Stomach (tissue), 9 donors: Measurements from ENCODE around the gene PEX19. TPM values are rescaled to one million over a fixed set of nuclear protein-coding genes. Genes with fewer than 3 reads are reported as not detected.

Experiments
- DNase-seq, 2 donors: peaks; one replicate each; pipeline versions ENCODE4 v3.0.0 to v3.0.0-alpha.2; 2013 to 2019
- H3K27ac ChIP-seq, 5 donors: fragments of 200-600 bp in 4 of 5; sonication (generic) in 4 of 5; one replicate each; pipeline ENCODE4 v1.5.1; 2013 to 2019; ENCODE audit warnings: mild to moderate bottlenecking in 1 of 5, moderate library complexity in 1 of 5
- H3K27me3 ChIP-seq, 3 donors: fragments of 200-600 bp; sonication (generic); one replicate each; pipeline ENCODE4 v1.5.1; 2017 to 2019; ENCODE audit warnings: mixed run types in 1 of 3
- H3K36me3 ChIP-seq, 4 donors: fragments of 200-600 bp; sonication (generic); 1 replicate in 3 of 4; 2 replicates in 1 of 4; pipeline ENCODE4 v1.5.1; 2016 to 2019
- H3K4me1 ChIP-seq, 4 donors: fragments of 200-600 bp; sonication (generic); one replicate each; pipeline ENCODE4 v1.5.1; 2016 to 2019
- H3K4me3 ChIP-seq, 4 donors: fragments of 200-600 bp; sonication (generic) in 3 of 4; one replicate each; pipeline ENCODE4 v1.5.1; 2016 to 2019; ENCODE audit warnings: mild to moderate bottlenecking in 1 of 4
- H3K9me3 ChIP-seq, 4 donors: fragments of 200-600 bp; sonication (generic); one replicate each; pipeline ENCODE4 v1.5.1; 2016 to 2019
- EP300 ChIP-seq: sonication (generic); formaldehyde crosslinking; IDR thresholded peaks from one replicate; pipeline ENCODE4 v1.6.1; 2017; ENCODE audit warnings: antibody characterized with exemption
- POLR2A ChIP-seq, 4 donors: fragments of 450-650 bp; IDR thresholded peaks; one replicate each; pipeline ENCODE4 v1.6.1; 2016; ENCODE audit warnings: antibody characterized with exemption in 4 of 4, control low read depth in 2 of 4, mild to moderate bottlenecking in 1 of 4, moderate library complexity in 1 of 4
- POLR2AphosphoS5 ChIP-seq, 3 donors: sonication (generic); formaldehyde crosslinking; IDR thresholded peaks; one replicate each; pipeline ENCODE4 v1.6.1; 2016; ENCODE audit warnings: antibody characterized with exemption in 3 of 3
- WGBS, 5 donors: extraction: QIAGEN DNeasy Blood & Tissue Kit in 3 of 5; methylation state at CpG; one replicate each; pipeline versions ENCODE4 v1.1.5 to v1.1.7; 2013 to 2018; 5-methylcytosine and 5-hydroxymethylcytosine counted together
- intact Hi-C: fragments of 100-400 bp; cut with DNase I; formaldehyde crosslinking; loops from one replicate; pipeline ENCODE4 v1.15.1; 2023; ENCODE audit warnings: low total_unique reads
- polyA plus RNA-seq, 3 donors: library from polyadenylated mRNA; stranded (reverse); fragments of 200-250 nt; gene quantifications; one replicate each; pipeline ENCODE4 v1.2.3, GENCODE V29; 2013
- small RNA-seq, 4 donors: library from RNA; depleted of rRNA; stranded (forward); fragments of <200 nt; gene quantifications; one replicate each; pipeline ENCODE3, GENCODE V24; 2016
- total RNA-seq, 5 donors: library from RNA; depleted of rRNA; stranded (reverse); fragments of >200 nt; gene quantifications; one replicate each; pipeline versions ENCODE4 v1.1.0 to v1.2.3, GENCODE V29; 2014 to 2016
- TF ChIP-seq, protein P1 (sequence below), 7 experiments: fragments of 450-650 bp in 4 of 7; fragments of 200-600 bp in 3 of 7; sonication (generic) in 3 of 7; IDR thresholded peaks; one replicate each; pipeline ENCODE4 v1.5.1; 2016 to 2019; ENCODE audit warnings: antibody characterized with exemption in 7 of 7, control low read depth in 2 of 7, mild to moderate bottlenecking in 1 of 7
- donor health status: healthy with polysubstance abuse.
- donor health status: Bipolar disorder and iron deficiency.
- donor health status: healthy.

The PEX19 gene
- total and polyA plus RNA-seq, 8 donors: 9.3 to 117 (median 27.4) TPM

DNA sequence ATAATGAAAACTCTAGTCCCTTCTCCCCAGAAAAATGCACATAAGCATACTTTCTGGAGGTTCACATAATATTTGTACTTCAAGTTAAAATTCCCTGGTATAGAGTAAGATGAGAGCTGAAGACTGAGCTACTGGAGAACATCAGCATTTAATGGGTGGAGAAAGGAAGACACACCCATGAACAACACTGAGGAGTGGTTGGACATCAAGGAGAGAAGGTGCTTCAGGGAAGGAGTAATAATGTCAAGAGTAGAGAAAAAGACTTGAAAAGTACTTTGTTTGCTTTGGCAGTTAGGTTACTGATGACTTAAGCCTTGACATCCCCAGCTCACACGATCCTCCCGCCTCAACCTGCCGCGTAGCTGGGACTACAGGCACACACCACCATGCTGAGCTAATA, 57.9 kb downstream of the PEX19 start:
- DNase-seq: no peak
- H3K4me3 ChIP-seq: no peak overlapping the region
- TF ChIP-seq, protein P1, sequence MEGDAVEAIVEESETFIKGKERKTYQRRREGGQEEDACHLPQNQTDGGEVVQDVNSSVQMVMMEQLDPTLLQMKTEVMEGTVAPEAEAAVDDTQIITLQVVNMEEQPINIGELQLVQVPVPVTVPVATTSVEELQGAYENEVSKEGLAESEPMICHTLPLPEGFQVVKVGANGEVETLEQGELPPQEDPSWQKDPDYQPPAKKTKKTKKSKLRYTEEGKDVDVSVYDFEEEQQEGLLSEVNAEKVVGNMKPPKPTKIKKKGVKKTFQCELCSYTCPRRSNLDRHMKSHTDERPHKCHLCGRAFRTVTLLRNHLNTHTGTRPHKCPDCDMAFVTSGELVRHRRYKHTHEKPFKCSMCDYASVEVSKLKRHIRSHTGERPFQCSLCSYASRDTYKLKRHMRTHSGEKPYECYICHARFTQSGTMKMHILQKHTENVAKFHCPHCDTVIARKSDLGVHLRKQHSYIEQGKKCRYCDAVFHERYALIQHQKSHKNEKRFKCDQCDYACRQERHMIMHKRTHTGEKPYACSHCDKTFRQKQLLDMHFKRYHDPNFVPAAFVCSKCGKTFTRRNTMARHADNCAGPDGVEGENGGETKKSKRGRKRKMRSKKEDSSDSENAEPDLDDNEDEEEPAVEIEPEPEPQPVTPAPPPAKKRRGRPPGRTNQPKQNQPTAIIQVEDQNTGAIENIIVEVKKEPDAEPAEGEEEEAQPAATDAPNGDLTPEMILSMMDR (IDR thresholded peaks at IDR 0.05): no peak
- TF ChIP-seq POLR2A (IDR thresholded peaks at IDR 0.05): no peak
- TF ChIP-seq POLR2AphosphoS5 (IDR thresholded peaks at IDR 0.05): no peak
- TF ChIP-seq EP300: no peak
- intact Hi-C loops: no loop called here
- H3K36me3 ChIP-seq: peaks cover 86 to 100% (median 100%) of the 10 kb centered on the region in 4 donors
- H3K27ac ChIP-seq: no peak overlapping the region
- H3K27me3 ChIP-seq: no peaks in the 10 kb centered on the region
- WGBS, 5 donors: 78 to 96% (median 84%) methylated on average over 4 of the region's 4 CpGs
- no peaks in the 10 kb centered on the region for H3K4me1 ChIP-seq
- no peaks in the 10 kb centered on the region for H3K9me3 ChIP-seq

Small RNAs within 50 kb of the gene (small RNA-seq; reads per million reads assigned to genes)
- 0 reads per million in 4 donors for gene RF00019

Other genes starting within 250 kb of the PEX19 start
- not detected for gene KCNJ10, start 215.0 kb downstream of the PEX19 start, total RNA-seq
- gene KCNJ10, start 215.0 kb downstream of the PEX19 start, polyA plus RNA-seq: 1 to 10 TPM in 1 of 3 donors, under 1 TPM in 2; 0.19 to 1.1 (median 0.78) TPM
- gene KCNJ9, start 203.6 kb downstream of the PEX19 start, total RNA-seq: under 1 TPM in 1 of 5 donors, not detected in 4; 0.87 TPM
- under 1 TPM in 2 of 3 donors, not detected in 1; 0.03 to 0.06 TPM for gene KCNJ9, start 203.6 kb downstream of the PEX19 start, polyA plus RNA-seq
- 10 to 100 TPM in 3 of 5 donors, 1 to 10 TPM in 2; 4.7 to 65.2 (median 11.6) TPM for gene IGSF8, start 186.5 kb downstream of the PEX19 start, total RNA-seq
- gene IGSF8, start 186.5 kb downstream of the PEX19 start, polyA plus RNA-seq: 10 to 100 TPM in 2 of 3 donors, 1 to 10 TPM in 1; 5.8 to 21.7 (median 18.0) TPM
- gene ATP1A2, start 169.4 kb downstream of the PEX19 start, total RNA-seq: 100 to 1,000 TPM in 1 of 5 donors, 10 to 100 TPM in 3, 1 to 10 TPM in 1; 7.0 to 104 (median 11.7) TPM
- 10 to 100 TPM in 1 of 3 donors, under 1 TPM in 2; 0.31 to 17.3 (median 0.56) TPM for gene ATP1A2, start 169.4 kb downstream of the PEX19 start, polyA plus RNA-seq
- under 1 TPM in 1 of 5 donors, not detected in 4; 0.37 TPM for gene ATP1A4, start 133.5 kb downstream of the PEX19 start, total RNA-seq
- under 1 TPM in 1 of 3 donors, not detected in 2; 0.05 TPM for gene ATP1A4, start 133.5 kb downstream of the PEX19 start, polyA plus RNA-seq
- gene CASQ1, start 94.6 kb downstream of the PEX19 start, total RNA-seq: under 1 TPM in 1 of 5 donors, not detected in 4; 0.55 TPM
- under 1 TPM in 2 of 3 donors, not detected in 1; 0.48 to 0.61 TPM for gene CASQ1, start 94.6 kb downstream of the PEX19 start, polyA plus RNA-seq
- 10 to 100 TPM; 26.3 to 75.4 (median 34.8) TPM for gene PEA15, start 79.7 kb downstream of the PEX19 start, total RNA-seq
- gene PEA15, start 79.7 kb downstream of the PEX19 start, polyA plus RNA-seq: 100 to 1,000 TPM in 2 of 3 donors, 10 to 100 TPM in 1; 69.4 to 127 (median 107) TPM
- 100 to 1,000 TPM in 3 of 5 donors, 10 to 100 TPM in 2; 85.8 to 267 (median 148) TPM for gene DCAF8, start 22.6 kb downstream of the PEX19 start, total RNA-seq
- 10 to 100 TPM; 39.4 to 45.1 (median 40.7) TPM for gene DCAF8, start 22.6 kb downstream of the PEX19 start, polyA plus RNA-seq
- gene COPA, start 58.1 kb upstream of the PEX19 start, total RNA-seq: 100 to 1,000 TPM in 4 of 5 donors, 10 to 100 TPM in 1; 64.8 to 243 (median 124) TPM
- 10 to 100 TPM; 42.4 to 57.0 (median 49.2) TPM for gene COPA, start 58.1 kb upstream of the PEX19 start, polyA plus RNA-seq
- 100 to 1,000 TPM in 1 of 5 donors, 10 to 100 TPM in 4; 18.2 to 123 (median 71.0) TPM for gene NCSTN, start 58.2 kb upstream of the PEX19 start, total RNA-seq
- gene NCSTN, start 58.2 kb upstream of the PEX19 start, polyA plus RNA-seq: 10 to 100 TPM; 14.5 to 37.0 (median 34.6) TPM
- not detected for gene NHLH1, start 81.9 kb upstream of the PEX19 start, total RNA-seq
- under 1 TPM in 1 of 3 donors, not detected in 2; 0.08 TPM for gene NHLH1, start 81.9 kb upstream of the PEX19 start, polyA plus RNA-seq
- gene VANGL2, start 115.4 kb upstream of the PEX19 start, total RNA-seq: 1 to 10 TPM in 4 of 5 donors, under 1 TPM in 1; 0.45 to 7.4 (median 4.4) TPM
- gene VANGL2, start 115.4 kb upstream of the PEX19 start, polyA plus RNA-seq: 1 to 10 TPM in 2 of 3 donors, under 1 TPM in 1; 0.46 to 4.2 (median 1.5) TPM
- gene SLAMF6, start 238.1 kb upstream of the PEX19 start, total RNA-seq: 10 to 100 TPM in 2 of 5 donors, 1 to 10 TPM in 1, under 1 TPM in 1, not detected in 1; 0.37 to 18.1 (median 8.1) TPM
- gene SLAMF6, start 238.1 kb upstream of the PEX19 start, polyA plus RNA-seq: 1 to 10 TPM in 2 of 3 donors, under 1 TPM in 1; 0.19 to 1.1 (median 1.1) TPM